ENCODE results near the gene NEUROD2. TPM values are rescaled to one million over a fixed set of nuclear protein-coding genes. Genes with fewer than 3 reads are reported as not detected.

Gene NEUROD2
- total and polyA plus RNA-seq, 2 experiments from 2014 or later = not detected

- H3K36me3 Mint-ChIP-seq (ENCODE audit: low read depth) = 0 out of 3 replicates have a peak, but pooled peaks cover 2% of the 10 kb centered on the region
- DNase-seq (ENCODE audit: low spot score) (no peak), ATAC-seq (no peak)
- Histone ChIP-seq H3K4me2 (peak overlapping the region; percentile 95; the same call in 1 of the 2 replicates), H4K20me1 (replicated peaks; ENCODE audit: insufficient read depth) (no peaks in the 10 kb centered on the region), H3K79me2 (replicated peaks; ENCODE audit: insufficient read depth) (no peaks in the 10 kb centered on the region), H3K4me3 (no peak overlapping the region; the same call in 1 of the 2 replicates), H3K9me2 (ENCODE audit: insufficient read depth) (no peaks in the 10 kb centered on the region), H3K4me1 (ENCODE audit: insufficient read depth) (peaks cover 59% of the 10 kb centered on the region), H3F3A (replicated peaks; ENCODE audit: low read depth) (0 out of 2 replicates have a peak, but pooled peaks cover 8% of the 10 kb centered on the region), H3K27ac (ENCODE audit: low read depth) (no peak overlapping the region), H3K36me3 (ENCODE audit: insufficient read depth) (no peaks in the 10 kb centered on the region), H3K27me3 (ENCODE audit: insufficient read depth) (peaks cover 45% of the 10 kb centered on the region), H2AFZ (no peak overlapping the region)
- TF ChIP-seq ZNF331 (CRISPR knock-in tag; IDR thresholded peaks at IDR 0.05; ENCODE audit: low read depth) = no peak
- TF ChIP-seq, protein P1, sequence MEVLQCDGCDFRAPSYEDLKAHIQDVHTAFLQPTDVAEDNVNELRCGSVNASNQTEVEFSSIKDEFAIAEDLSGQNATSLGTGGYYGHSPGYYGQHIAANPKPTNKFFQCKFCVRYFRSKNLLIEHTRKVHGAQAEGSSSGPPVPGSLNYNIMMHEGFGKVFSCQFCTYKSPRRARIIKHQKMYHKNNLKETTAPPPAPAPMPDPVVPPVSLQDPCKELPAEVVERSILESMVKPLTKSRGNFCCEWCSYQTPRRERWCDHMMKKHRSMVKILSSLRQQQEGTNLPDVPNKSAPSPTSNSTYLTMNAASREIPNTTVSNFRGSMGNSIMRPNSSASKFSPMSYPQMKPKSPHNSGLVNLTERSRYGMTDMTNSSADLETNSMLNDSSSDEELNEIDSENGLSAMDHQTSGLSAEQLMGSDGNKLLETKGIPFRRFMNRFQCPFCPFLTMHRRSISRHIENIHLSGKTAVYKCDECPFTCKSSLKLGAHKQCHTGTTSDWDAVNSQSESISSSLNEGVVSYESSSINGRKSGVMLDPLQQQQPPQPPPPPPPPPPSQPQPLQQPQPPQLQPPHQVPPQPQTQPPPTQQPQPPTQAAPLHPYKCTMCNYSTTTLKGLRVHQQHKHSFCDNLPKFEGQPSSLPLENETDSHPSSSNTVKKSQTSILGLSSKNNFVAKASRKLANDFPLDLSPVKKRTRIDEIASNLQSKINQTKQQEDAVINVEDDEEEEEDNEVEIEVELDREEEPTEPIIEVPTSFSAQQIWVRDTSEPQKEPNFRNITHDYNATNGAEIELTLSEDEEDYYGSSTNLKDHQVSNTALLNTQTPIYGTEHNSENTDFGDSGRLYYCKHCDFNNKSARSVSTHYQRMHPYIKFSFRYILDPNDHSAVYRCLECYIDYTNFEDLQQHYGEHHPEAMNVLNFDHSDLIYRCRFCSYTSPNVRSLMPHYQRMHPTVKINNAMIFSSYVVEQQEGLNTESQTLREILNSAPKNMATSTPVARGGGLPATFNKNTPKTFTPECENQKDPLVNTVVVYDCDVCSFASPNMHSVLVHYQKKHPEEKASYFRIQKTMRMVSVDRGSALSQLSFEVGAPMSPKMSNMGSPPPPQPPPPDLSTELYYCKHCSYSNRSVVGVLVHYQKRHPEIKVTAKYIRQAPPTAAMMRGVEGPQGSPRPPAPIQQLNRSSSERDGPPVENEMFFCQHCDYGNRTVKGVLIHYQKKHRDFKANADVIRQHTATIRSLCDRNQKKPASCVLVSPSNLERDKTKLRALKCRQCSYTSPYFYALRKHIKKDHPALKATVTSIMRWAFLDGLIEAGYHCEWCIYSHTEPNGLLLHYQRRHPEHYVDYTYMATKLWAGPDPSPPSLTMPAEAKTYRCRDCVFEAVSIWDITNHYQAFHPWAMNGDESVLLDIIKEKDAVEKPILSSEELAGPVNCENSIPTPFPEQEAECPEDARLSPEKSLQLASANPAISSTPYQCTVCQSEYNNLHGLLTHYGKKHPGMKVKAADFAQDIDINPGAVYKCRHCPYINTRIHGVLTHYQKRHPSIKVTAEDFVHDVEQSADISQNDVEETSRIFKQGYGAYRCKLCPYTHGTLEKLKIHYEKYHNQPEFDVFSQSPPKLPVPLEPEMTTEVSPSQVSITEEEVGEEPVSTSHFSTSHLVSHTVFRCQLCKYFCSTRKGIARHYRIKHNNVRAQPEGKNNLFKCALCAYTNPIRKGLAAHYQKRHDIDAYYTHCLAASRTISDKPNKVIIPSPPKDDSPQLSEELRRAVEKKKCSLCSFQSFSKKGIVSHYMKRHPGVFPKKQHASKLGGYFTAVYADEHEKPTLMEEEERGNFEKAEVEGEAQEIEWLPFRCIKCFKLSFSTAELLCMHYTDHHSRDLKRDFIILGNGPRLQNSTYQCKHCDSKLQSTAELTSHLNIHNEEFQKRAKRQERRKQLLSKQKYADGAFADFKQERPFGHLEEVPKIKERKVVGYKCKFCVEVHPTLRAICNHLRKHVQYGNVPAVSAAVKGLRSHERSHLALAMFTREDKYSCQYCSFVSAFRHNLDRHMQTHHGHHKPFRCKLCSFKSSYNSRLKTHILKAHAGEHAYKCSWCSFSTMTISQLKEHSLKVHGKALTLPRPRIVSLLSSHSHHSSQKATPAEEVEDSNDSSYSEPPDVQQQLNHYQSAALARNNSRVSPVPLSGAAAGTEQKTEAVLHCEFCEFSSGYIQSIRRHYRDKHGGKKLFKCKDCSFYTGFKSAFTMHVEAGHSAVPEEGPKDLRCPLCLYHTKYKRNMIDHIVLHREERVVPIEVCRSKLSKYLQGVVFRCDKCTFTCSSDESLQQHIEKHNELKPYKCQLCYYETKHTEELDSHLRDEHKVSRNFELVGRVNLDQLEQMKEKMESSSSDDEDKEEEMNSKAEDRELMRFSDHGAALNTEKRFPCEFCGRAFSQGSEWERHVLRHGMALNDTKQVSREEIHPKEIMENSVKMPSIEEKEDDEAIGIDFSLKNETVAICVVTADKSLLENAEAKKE (CRISPR knock-in tag; IDR thresholded peaks at IDR 0.05) = no peak
- peaks cover 75% of the 10 kb centered on the region for H3K4me1 Mint-ChIP-seq
- no peak overlapping the region for H3K4me3 Mint-ChIP-seq
- H3K27me3 Mint-ChIP-seq (ENCODE audit: insufficient read depth, low read depth, poor library complexity) = peaks cover 52% of the 10 kb centered on the region
- no peaks in the 10 kb centered on the region; the same call in 2 of the 3 replicates for H3K9me3 Mint-ChIP-seq
- H3K27ac Mint-ChIP-seq = no peak overlapping the region
Observed at GRCh38 chr17:39629898-39630297, 22.2 kb upstream of the NEUROD2 start.

GRCh38 chr17:39629494-39629880, 21.8 kb upstream of the NEUROD2 start:
- no peak for ATAC-seq
- Mint-ChIP-seq H3K27ac (no peak overlapping the region), H3K4me1 (peaks cover 75% of the 10 kb centered on the region), H3K9me3 (no peaks in the 10 kb centered on the region; the same call in 2 of the 3 replicates), H3K36me3 (ENCODE audit: low read depth) (0 out of 3 replicates have a peak, but pooled peaks cover 2% of the 10 kb centered on the region), H3K27me3 (ENCODE audit: insufficient read depth, low read depth, poor library complexity) (peaks cover 53% of the 10 kb centered on the region), H3K4me3 (no peak overlapping the region)
- H2AFZ ChIP-seq = no peak overlapping the region
- no peaks in the 10 kb centered on the region for H3K9me2 ChIP-seq (ENCODE audit: insufficient read depth)
- no peaks in the 10 kb centered on the region for H4K20me1 ChIP-seq (replicated peaks; ENCODE audit: insufficient read depth)
- H3K4me2 ChIP-seq = peak overlapping the region; percentile 95
- peaks cover 49% of the 10 kb centered on the region for H3K27me3 ChIP-seq (ENCODE audit: insufficient read depth)
- H3K4me1 ChIP-seq (ENCODE audit: insufficient read depth) = peaks cover 55% of the 10 kb centered on the region
- H3K4me3 ChIP-seq = peak overlapping the region; percentile 30; the same call in 1 of the 2 replicates
- H3K79me2 ChIP-seq (replicated peaks; ENCODE audit: insufficient read depth) = no peaks in the 10 kb centered on the region
- H3K36me3 ChIP-seq (ENCODE audit: insufficient read depth) = no peaks in the 10 kb centered on the region
- 0 out of 2 replicates have a peak, but pooled peaks cover 8% of the 10 kb centered on the region for H3F3A ChIP-seq (replicated peaks; ENCODE audit: low read depth)
- TF ChIP-seq JUNB (IDR thresholded peaks at IDR 0.05; ENCODE audit: unreplicated experiment) = no peak
- TF ChIP-seq EZH2 (IDR thresholded peaks at IDR 0.05; ENCODE audit: low read depth, unreplicated experiment) = peak; percentile 25
- TF ChIP-seq EZH2phosphoT487 (IDR thresholded peaks at IDR 0.05; ENCODE audit: unreplicated experiment) = no peak
- TF ChIP-seq CREB1 (CRISPR knock-in tag; IDR thresholded peaks at IDR 0.05; ENCODE audit: low read depth) = no peak
- no peak for TF ChIP-seq POLR2AphosphoS5 (IDR thresholded peaks at IDR 0.05; ENCODE audit: low read depth)
- no peak for TF ChIP-seq ZNF114 (CRISPR knock-in tag; IDR thresholded peaks at IDR 0.05)
- DNase-seq (ENCODE audit: low spot score) = no peak
- no peak overlapping the region for H3K27ac ChIP-seq (ENCODE audit: low read depth)
